Esophagus muscularis mucosa (tissue), 4 donors: Measurements from ENCODE around the gene C7orf33.

ENCODE experiments used
- CTCF ChIP-seq, 3 experiments: fragments of 200-600 bp in 2 of 3; fragments of 450-650 bp in 1 of 3; sonication (generic) in 2 of 3; IDR thresholded peaks; one replicate each; pipeline ENCODE4 v1.5.1; 2017 to 2019; ENCODE audit warnings: antibody characterized with exemption in 3 of 3, mild to moderate bottlenecking in 2 of 3, moderate library complexity in 1 of 3
- EP300 ChIP-seq: sonication (generic); formaldehyde crosslinking; IDR thresholded peaks from one replicate; pipeline ENCODE4 v1.6.1; 2017; ENCODE audit warnings: antibody characterized with exemption
- POLR2A ChIP-seq: fragments of 450-650 bp; IDR thresholded peaks from one replicate; pipeline ENCODE4 v1.6.1; 2017; ENCODE audit warnings: antibody characterized with exemption, moderate library complexity, mild to moderate bottlenecking, low read depth

- TF ChIP-seq CTCF (IDR thresholded peaks at IDR 0.05) (no peak), POLR2A (no peak), EP300 (no peak)
Observed at GRCh38 chr7:148652773-148653172, 62.2 kb downstream of the C7orf33 start.
